ENCODE data around the gene ERC2.

GRCh38 chr3:55888282-55888885 lies 579.9 kb downstream of the ERC2 start:
- TF ChIP-seq, protein P1, sequence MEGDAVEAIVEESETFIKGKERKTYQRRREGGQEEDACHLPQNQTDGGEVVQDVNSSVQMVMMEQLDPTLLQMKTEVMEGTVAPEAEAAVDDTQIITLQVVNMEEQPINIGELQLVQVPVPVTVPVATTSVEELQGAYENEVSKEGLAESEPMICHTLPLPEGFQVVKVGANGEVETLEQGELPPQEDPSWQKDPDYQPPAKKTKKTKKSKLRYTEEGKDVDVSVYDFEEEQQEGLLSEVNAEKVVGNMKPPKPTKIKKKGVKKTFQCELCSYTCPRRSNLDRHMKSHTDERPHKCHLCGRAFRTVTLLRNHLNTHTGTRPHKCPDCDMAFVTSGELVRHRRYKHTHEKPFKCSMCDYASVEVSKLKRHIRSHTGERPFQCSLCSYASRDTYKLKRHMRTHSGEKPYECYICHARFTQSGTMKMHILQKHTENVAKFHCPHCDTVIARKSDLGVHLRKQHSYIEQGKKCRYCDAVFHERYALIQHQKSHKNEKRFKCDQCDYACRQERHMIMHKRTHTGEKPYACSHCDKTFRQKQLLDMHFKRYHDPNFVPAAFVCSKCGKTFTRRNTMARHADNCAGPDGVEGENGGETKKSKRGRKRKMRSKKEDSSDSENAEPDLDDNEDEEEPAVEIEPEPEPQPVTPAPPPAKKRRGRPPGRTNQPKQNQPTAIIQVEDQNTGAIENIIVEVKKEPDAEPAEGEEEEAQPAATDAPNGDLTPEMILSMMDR (conservative IDR thresholded peaks at IDR 0.05; ENCODE audit: low read length), result no peak
- no peak for TF ChIP-seq EZH2phosphoT487 (IDR thresholded peaks at IDR 0.05; ENCODE audit: borderline replicate concordance, low read depth, low read length)

All from OCI-LY7 (cell line).